GM21381 (cell line): ENCODE data around the gene NUCB2.

Source experiments
- ATAC-seq: cut with Tn5 transposase; IDR thresholded peaks from one replicate; pipeline ENCODE4 v1.9.1; 2021; ENCODE audit warnings: mild to moderate bottlenecking, moderate library complexity; ENCODE audit not compliant: unreplicated experiment

NUCB2 gene

DNA sequence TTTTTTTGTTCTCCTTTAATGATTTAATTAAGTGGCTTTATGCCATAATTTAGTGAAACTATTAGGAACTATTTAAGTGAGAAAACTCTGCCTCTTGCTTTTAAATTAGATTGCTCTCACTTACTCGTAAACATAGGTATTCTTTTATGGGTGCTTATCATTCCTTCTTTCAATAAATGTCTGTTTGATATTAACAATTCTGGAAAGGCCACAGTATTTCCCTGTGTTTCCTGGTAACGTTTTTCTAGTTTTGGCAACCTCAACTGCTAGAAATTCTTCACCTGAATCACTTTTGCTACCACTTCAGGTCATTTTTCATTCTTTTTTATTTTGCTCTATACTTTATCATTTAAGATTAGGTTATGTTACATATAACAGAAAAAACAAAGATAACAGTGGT, 55.1 kb downstream of the NUCB2 start:
- no peak for ATAC-seq

DNA sequence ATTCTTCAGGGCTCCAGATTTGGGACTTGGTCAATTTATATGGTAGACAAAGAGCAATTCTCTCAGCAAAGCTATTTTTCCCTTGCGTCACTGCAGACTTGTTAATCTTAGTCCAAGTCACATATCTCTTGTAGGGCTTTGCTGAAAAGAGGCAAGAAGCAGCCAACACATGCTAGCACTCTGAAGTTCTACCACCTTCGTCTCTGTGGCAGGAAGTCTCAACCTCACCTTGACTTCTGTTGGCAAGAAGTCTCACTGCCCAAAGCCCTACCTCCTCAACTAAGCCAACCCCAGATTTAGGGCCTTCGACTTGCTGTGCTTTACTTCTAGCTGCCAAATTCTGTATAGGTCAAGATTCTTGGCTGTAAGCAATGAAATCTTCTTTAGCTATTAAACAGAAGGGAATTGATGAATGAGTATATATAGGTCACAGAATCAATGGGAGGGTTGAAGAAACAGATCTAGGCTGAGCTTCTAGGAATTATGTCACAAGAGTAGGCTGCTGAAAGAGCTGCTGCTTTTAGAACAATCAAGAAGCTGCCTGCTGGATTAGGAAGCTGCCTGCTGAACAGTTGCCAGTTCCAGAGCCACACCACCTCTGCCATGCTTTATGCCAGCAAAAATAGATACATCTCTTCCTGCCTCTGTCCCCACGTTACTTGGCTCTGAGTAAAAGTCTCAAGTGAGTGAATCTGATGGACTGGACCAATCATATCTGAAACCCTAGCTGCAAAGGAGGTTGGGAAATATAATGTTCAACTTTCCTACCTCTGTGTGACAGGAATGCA, 57.5 kb downstream of the NUCB2 start:
- no peak for ATAC-seq

DNA sequence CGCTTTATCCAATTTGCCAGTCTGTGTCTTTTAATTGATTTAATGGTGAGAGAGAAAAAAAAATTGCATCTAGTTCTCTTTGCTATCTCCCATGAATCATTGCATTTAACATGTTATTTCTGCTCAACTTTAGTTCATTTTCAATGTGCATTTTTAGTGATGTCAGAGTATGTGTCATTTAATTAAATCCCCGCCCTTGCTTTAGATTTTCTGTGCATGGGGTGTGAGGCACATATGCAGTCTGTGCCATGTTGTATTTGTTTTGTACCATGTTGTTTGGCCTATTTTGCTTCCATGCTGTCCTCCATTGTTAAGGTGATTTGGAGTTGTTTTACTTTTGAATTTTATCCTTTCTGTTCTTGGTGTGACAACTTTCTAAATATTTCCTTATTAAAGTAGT, 66.7 kb downstream of the NUCB2 start:
- ATAC-seq, result no peak

DNA sequence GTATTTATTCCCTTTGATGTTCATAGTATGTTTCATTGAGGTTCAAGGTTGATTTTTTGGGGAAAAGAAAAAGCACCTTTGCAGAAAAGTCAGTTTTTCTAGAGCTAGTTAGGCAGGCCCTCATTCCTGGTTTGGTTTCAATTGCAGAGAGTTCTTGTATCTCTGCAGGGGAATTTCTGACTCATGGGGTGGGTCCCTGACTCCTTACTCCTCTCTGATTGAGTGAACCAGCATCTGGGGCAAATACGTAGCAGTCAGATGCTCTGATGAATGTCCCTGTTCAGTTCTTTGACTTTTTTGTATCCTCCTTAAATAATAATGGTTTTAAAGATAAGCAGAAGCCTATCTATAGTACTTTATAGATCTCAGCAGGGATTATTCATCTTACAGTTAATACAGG, 67.4 kb downstream of the NUCB2 start:
- ATAC-seq, result no peak

DNA sequence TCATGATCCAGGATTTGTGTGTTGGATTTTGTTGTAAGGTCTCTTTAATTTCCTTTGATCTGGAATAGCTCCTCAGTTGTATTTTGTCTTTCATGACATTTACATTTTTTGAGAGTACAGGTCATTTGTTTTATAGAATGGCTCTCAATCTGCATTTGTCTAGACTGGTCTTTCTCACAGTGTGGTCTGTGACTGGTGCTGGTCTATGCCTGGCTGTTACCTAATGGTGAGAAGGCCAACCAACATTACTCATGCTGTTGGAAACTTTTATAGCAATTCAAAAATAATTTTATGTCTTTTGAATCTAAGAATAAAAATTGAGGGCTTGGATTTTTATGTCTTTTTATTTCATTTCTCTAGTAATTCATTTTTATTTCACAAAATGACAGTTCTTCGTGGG, 71.1 kb downstream of the NUCB2 start:
- ATAC-seq, result no peak

DNA sequence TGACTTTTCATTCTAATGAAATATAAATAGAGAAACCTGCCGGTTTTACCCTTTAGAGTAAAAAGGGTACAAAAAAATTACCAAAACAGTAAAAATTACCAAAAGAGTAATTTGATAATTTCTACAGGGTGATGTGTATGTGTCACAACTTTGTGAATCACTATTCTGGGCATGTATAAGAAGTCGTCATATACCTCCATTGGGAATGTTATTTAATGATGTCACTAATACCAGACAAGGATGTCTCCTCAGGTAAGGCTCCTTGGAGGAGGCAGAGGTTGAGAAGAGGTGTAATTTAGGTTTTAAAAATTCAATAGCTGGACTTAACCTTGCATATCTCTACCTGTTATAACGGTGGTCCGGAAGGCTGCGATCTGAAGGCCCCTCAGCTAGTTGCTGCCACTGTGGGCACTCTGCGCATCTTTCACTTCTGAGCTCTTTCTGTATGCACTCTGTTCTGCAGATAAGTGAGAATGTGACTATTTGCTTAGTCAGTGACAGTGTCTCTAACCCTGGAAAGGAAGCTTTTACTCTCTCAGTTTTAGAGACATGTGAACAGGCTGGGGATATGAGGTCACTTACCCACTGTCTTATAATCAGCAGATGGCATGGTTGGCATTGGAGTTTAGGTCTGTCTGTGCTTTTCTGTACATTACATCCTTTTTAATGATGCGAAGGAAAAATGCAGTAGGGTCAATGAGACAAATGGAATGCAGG, 74.1 kb downstream of the NUCB2 start:
- no peak for ATAC-seq

DNA sequence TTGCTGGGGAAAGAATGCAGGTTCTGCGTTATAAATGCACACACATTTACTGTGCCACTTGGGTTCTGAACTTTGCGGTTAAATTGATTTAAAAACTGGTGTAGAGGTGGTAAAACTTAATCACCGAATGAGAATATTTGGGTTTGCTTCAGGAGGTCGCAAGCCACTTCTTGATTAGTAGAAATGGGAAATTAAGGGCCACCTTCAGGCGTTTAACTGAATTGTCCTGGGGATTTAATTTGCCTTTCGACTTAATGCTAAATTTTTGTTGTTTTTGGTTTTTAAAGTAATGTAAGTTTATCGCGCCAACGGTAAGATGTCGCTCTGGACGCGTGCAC, 74.6 kb downstream of the NUCB2 start:
- no peak for ATAC-seq

DNA sequence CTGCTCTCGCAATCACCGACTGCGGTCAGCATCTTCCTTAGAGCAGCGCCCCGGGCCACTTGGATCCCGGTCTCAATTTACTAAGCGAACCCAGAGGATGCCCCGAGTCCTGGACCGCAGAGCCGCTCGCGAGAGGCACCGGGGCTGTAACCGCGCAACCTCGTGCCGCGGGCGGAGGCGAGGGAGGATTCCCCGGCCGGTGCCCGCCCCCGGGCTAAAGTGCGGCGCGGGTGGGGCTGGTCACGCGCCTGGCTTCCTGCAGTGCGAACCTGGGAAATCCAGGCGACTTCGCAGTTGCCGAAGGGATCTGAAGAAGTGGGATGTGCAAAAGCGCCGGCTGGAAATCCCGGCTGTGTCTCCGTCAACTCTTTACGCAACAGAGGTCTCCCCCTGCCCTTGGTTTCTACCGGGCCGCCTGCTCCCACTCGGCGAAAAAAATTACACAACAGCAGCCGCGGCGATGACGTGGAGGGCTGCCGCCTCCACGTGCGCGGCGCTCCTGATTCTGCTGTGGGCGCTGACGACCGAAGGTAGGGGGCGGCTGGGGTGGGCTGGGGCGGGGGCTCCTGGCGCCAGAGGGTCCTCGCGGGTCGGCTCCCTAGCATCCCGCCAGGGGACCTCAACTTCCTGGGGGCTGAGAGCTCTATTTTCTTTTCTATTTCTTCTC, 75.1 kb downstream of the NUCB2 start, which contains the start of gene NCR3LG1:
Gene NCR3LG1 (plus strand): TSS at position 291 of the 667 bp plus-strand sequence. CDS start 170 bp downstream, at position 461.
- ATAC-seq, result no peak

DNA sequence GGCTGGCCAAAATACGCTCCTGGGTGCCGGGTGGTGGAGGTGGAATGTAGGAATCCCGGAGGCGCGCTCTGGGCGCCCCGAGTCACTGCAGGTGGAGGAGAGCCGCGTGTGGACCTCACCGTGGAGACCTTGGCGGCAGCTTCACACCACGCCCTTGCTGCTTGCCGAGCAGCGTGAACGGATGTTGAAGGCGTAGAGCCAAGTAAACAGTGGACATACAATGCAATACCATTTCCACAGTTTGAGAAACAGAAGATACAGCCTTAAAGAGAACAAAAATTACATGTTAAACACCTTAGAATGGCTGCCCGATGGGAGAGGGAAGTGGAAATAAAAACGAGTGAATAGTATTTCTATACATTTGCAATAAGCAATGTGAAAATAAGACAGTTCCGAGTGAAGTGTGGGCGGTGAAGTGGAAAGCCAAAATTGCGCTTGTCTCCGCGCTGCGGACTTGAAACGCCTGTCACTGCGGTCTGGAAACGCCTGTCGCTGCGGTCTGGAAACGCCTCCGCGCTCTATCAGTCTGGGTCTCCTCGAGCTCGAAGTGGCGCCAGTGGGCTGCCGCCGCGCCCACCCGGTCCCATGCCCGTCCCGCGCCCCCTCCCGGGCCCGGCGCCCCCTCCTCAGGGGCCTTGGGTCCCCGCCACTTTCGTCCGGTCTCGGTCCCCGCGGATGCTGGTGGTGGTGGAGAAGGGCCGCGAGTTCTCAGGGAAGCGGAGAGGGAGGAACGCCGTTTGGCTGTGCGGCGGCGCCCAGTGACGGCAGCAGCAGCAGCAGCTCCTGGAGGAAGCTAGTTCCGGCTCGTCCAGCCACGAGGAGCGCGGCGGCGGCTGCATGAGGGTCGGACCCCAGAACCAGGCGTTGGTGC, 76.6 kb downstream of the NUCB2 start:
- peak; percentile 41 for ATAC-seq

DNA sequence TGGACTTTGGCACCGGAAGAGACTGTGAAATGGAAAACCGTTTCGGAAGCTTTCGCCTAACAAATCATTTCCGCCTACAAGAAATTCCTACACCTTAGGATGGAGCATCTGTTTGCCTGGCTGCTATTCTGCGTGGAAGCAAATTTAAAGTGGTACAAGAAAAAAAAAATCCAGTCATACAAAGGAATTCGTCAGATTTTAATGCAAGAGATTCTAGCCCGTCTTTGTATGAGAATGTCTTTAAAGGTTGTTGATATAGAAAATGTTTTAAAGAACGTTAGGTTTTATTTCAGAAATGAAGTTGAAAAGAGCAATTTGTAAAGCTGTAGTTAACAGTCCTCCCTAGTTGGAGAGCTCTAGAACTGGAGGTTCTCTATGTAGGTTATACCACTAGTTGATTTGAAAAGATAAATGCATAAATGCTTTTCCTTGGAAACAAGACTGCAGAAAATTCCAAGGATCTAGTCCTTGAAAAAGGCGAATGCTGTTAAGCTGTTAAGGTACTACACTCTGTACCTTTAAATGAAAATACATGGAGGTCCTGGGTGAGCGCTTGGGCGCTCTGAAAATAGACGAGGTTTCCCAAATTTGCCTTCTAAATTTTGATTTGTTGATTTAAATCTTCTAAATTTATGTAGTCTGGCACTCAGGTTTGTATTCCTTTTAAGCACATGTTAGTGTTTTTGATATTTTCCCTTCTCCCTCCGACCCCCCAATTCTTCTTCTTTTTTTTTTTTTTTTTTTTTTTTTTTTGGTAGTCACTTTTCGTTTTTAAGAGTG, 77.5 kb downstream of the NUCB2 start:
- no peak for ATAC-seq

DNA sequence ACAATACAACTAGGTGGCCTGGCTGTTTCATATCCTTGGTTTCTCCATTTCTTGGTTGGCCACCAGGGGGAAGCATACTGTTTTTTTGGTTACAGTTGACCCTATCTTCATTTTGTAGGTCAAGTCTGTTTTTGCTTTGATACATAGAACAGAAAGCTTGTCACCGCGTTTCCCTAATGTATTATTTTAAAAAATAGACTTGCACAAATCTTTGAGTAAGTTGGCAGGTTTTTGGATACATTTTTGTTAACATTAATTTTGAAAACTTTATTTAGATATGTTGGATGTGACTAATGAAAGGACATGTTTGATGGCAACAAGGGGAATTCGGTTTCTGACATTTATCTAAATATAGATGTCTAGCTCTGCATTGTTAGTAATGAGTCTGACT, 78.1 kb downstream of the NUCB2 start:
- ATAC-seq, result peak; percentile 41

DNA sequence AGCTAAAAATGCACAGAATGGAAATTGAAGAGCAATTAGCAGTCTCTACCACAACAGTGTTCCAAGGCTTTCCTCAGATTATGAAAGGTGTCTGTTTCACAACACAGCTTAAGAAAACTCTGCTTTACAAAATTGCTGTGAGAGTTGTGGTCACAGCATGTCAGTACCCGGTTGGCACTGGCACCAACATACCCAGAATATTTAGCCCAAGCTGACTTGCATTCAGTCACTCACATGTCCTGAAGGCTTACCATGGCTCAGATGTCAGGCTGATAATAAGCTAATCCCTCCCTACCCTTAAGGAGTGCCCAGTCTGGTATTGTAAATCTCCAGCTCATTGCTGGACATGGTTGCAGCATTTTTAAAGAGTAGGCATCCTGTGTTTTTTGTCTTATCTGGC, 90.0 kb downstream of the NUCB2 start:
- ATAC-seq, result no peak

DNA sequence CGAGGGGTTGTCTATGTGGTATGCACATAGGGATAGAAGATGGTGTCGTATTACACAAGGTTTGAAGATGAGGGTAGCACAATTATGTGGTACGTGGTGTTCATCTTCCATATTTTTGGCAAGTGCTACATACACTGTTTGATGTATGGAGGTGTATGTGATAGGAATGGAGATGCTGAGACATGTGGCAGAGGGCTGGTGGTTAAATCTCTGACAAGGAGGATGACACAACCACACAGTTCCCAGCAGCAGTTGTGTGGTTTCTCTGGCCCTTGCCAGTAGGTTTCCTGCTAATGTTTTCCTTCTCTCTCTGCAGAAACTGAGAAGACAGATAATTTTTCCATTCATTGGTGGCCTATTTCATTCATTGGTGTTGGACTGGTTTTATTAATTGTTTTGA, 92.0 kb downstream of the NUCB2 start:
- no peak for ATAC-seq

DNA sequence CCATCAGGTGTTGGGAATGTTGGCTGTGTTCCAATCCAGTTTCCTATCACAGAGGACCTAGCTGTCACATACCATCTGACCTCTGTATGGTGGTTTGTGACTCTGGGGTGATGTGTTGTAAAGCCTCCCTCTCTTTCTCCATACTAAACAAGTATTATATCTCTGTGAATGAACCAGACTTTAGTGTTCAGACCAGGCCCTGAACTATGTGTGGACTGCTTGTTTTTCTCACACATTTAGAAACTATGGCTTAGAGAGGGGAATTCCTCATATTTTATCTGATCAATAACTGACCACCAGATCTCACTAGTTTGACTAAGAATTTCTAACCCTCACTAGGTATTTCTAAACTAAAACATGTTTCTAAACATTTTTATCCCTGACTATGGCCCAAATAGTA, 92.6 kb downstream of the NUCB2 start:
- no peak for ATAC-seq

DNA sequence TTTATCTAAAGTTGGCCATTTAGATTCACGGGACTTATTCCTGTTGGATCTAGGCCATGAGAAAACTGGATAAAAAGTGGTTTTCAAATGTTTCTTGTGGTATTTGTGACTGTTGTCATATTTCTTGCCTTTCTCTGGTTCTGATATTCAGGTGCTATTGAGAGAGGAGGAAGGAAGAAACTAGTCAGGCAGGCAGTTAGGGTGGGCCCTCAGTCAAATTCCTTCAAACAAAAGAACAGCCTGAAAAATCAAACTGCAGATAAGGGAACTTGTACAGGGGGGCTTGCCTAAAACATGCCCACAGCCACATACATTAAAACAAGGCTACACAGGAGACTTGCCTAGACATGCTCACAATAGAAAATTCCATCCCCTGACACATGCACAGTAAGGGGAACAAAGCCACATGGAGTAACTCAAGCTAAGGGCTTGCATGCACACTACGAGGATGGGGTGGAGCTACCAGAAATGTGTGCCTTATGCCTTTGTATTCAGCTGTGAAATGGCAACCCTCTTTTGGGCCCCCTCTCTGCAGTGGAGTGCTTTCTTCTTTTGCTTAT, 93.2 kb downstream of the NUCB2 start:
- no peak for ATAC-seq

DNA sequence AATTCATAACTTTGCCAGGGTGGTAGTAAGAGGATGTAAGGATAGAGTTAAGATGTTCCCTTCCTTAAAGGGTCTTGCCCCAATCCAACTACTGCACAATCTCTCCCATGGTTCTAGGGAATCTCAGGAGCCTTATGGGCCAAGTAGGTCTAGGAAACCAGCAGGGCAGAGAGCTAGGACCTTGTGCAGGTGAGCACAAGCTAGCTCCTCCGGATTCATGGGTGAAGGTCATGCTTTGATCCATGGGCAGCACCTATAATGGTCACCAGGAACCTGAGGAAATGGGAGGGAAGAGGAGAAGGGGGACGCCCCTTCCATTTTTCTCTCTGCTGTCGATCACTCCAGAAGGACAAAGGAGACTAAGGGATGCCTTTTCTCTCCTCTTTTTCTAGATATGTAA, 95.1 kb downstream of the NUCB2 start:
- no peak for ATAC-seq

DNA sequence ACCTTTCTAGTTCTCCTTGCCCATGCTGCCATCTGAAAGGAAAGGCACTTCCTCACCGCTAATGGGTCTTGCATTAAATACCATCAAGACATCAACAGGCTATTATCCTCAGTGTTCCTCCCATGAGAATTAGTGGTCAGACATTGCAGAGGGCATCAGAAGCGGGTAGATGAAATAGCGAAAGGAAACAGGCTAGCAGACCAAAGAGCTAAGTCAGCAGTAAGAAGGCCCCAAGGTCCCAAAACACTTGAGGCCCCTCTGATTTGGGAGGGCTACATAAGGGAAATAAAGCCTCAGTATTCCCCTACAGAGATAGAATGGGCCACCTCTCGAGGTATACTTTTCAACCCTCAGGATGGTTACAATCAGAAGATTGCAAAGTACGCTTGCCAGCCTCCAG, 99.0 kb downstream of the NUCB2 start:
- no peak for ATAC-seq

DNA sequence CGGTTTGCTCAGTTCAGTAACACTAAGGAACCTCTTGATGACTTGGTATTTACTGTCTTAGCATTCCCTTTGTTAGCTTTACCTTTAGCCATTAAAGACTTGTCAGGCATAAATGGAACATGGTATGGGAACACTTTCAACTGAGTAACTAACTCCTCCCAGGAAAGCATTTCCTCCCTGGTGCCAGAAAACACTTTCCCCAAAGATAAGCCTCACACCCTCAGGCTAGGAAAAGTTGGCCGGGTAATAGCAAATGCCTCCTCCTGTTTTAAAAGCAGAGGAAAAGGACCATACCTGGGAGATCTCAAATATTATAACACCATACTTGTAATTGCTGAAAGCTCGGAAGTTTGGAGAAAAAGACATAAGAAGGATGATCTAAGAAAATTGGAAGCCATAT, 100.0 kb downstream of the NUCB2 start:
- no peak for ATAC-seq

DNA sequence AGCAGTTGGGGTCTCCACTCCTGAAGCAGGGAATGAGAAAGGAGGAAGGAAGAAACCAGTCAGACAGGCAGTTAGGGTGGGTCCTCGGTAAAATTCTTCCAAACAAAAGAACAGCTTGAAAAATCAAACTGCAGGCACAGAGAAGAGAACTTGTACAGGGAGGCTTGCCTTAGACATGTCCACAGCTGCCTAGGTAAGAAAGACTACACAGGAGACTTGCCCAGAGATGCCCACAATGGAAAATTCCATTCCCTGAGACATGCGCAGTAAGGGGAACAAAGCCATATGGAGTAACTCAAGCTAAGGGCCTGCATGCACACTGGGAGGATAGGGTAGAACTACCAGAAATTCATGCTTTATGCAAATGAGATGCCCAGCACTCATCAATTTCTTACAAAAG, 102.1 kb downstream of the NUCB2 start:
- no peak for ATAC-seq
